Muscle layer of colon (tissue), 2 donors: ENCODE data around the gene CREB1.
A peak's percentile ranks its signal among the peaks of the same experiment; 100 is the strongest.

Experiments used
- H3K27ac ChIP-seq: one replicate; pipeline ENCODE4 v1.7.0; 2013; ENCODE audit warnings: low read depth, mild to moderate bottlenecking, low read length, moderate library complexity
- H3K27me3 ChIP-seq, 2 donors: one replicate each; pipeline ENCODE4 v1.7.0; 2013; ENCODE audit warnings: low read length in 2 of 2, mild to moderate bottlenecking in 2 of 2; ENCODE audit not compliant: insufficient read depth in 2 of 2, control insufficient read depth in 1 of 2
- H3K36me3 ChIP-seq: one replicate; pipeline ENCODE4 v1.7.0; 2013; ENCODE audit warnings: mild to moderate bottlenecking, low read length; ENCODE audit not compliant: insufficient read depth
- H3K4me1 ChIP-seq: one replicate; pipeline ENCODE4 v1.7.0; 2013; ENCODE audit warnings: mild to moderate bottlenecking, low read length; ENCODE audit not compliant: insufficient read depth
- H3K4me3 ChIP-seq, 2 donors: one replicate each; pipeline ENCODE4 v1.7.0; 2013; ENCODE audit warnings: low read length in 2 of 2, low read depth in 1 of 2, mild to moderate bottlenecking in 1 of 2, moderate library complexity in 1 of 2
- H3K9ac ChIP-seq: one replicate; pipeline ENCODE4 v1.7.0; 2013; ENCODE audit warnings: low read length
- H3K9me3 ChIP-seq: one replicate; pipeline ENCODE4 v1.7.0; 2013; ENCODE audit warnings: mild to moderate bottlenecking, low read length
- donor health status: abdominal sarcoma.
- donor health status: Adenocarcinoma of cecum.

CREB1 gene

DNA sequence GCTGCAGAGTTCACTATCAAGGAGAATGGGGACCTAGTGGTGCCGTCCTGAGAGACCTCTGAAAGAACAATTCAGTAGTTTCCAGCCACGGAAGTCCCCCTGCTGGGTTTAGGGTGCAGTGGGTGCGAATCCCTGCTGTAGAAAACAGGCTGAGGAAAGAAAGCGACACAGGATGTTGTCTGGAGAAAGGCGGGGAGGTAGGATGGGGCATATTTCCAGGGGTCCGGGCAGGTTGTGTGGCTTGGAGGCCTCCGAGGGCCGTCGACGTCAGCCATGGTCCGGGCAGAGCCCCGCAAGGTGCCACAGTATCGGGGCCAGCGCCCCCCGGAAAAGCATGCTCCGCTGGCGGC, 807 bp upstream of the CREB1 start:
- Histone ChIP-seq H3K4me3 (peak overlapping the region; percentile 83 to 84), H3K9ac (peak overlapping the region; percentile 85), H3K36me3 (no peaks in the 10 kb centered on the region), H3K27me3 (no peaks in the 10 kb centered on the region), H3K27ac (peak overlapping the region; percentile 96), H3K9me3 (no peaks in the 10 kb centered on the region), H3K4me1 (peaks cover 19% of the 10 kb centered on the region)

DNA sequence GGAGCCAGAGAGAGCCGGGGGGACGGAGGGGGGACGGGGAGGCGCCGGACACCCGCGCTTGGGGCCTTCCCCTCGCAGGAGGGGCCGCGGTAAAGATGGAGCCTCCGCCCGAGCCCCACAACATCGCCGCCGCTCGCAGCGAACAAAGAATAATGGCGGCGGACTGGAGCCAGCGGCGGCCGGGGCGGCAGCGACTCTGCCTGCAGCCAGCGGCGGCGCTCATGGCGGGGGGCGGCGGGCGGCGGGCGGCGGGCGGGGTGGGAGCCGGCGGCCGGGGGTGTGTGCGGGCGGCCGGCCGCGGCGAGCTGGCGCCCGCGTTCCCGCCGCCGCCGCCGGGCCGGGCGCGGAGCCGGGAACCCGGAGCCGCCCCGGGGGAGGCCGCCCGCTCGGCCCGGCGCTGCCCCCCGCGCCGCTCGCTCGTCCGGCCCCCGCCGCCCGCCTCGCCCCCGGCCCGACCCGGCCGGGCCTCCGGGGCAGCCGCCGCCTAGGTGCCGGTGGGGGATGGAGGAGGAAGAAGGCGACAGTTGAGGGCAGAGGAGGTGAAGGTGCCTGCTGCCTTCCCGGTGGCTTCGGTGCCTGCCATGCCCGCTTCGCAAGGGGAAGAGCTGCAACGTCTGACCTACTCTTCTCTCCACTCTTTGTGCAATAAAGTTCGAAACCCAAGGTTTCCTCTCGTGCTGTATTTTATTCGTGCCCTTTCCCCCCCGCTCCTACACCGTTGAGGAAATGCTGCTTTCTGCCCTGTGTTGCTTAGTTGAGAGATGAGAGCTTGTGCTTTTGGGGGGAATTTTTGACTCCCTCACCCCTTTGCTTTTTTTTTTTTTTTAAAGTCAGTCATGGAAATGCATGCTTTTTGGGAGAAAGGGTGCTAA, 634 bp downstream of the CREB1 start:
- H3K4me1 ChIP-seq = peaks cover 31% of the 10 kb centered on the region
- no peaks in the 10 kb centered on the region for H3K27me3 ChIP-seq
- peak overlapping the region; percentile 93 for H3K27ac ChIP-seq
- H3K36me3 ChIP-seq = no peaks in the 10 kb centered on the region
- H3K9ac ChIP-seq = peak overlapping the region; percentile 59
- peak overlapping the region; percentile 80 to 84 for H3K4me3 ChIP-seq
- no peaks in the 10 kb centered on the region for H3K9me3 ChIP-seq

DNA sequence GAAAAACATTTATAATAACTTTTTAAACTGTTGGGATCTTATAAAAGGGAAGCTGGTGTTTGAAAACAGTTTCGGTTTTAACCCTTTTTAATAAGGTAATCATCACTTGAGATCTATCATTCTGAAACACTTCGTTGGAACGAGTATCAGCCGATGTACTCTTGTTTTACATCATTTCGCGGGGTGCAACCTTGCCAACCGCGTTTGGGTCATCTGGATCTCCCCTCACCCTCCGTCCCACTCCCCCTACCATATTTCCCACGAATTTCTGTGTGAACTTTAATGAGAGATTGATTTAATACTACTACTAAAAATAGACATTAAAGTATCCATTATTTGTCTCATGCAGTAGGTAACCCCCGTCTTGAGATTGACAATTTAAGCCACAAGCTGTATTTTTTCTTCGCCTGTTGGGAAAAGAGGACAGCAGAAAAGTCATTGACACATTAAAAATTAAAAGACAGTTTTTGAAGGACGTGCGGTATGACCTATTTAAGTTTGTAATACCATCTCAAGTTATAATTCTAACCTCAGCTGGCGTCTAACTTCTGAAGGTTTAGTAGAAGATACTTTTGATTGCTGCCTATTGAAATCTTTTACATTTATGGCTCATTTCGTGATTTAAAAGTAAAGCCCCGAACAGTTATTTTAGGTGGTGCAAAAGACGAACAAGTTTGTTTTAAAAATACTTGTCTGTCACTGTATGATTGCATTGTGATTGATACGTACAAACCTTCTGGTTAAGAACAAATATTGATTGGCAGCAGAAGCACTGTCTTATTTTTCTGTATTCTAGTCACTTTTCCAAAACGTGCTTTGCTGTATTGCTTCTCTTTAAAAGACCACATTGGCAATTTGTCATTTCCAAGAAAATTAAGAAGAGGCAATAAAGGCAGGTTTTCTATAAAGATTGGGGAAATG, 1.5 kb downstream of the CREB1 start:
- Histone ChIP-seq H3K27ac (peak overlapping the region; percentile 93), H3K4me3 (peak overlapping the region; percentile 43 to 80), H3K9me3 (no peaks in the 10 kb centered on the region), H3K9ac (peak overlapping the region; percentile 59), H3K4me1 (peaks cover 31% of the 10 kb centered on the region), H3K36me3 (no peaks in the 10 kb centered on the region), H3K27me3 (no peaks in the 10 kb centered on the region)

DNA sequence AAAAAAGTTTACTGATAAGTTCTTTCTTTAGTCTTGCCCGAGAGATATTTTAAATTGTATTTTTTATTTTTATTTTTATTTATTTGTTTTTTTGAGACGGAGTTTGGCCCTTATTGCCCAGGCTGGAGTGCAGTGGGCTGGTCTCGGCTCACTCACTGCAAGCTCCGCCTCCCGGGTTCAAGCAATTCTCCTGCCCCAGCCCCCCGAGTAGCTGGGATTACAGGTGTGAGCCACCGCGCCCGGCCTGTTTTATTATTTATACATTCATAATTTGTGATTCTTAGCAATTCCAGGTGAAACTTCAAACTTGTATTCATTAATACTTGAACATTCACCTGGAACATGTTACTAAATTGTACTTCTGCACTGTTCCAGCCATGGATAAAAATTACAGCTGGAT, 2.9 kb downstream of the CREB1 start:
- no peaks in the 10 kb centered on the region for H3K27me3 ChIP-seq
- peak overlapping the region; percentile 7 for H3K27ac ChIP-seq

DNA sequence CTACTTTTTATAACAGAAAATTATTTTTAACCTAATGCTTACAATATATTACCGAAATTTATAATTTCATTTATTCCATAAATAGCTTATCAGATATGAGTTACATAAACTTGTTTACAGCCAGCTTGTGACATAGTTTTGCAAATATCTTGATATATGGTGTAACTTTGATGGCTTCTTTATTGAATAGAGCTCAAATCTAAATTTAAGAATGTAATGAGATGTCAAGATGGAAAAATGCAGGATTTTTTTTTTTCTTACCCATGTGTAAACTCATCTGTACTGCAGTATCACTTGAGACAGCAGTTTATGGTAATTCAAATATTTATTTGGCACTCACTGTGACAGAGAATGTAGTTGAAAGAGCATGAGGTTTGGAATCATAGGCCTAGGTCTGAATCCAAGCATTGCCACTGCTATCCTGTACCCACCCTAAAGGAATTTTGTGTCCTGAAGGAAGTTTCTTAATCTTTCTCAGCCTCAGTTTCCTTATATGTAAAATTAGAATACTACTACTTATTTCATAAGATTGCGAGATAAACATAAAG, 3.8 kb downstream of the CREB1 start:
- no peaks in the 10 kb centered on the region for H3K27me3 ChIP-seq
- H3K4me3 ChIP-seq = no peak overlapping the region
- no peak overlapping the region for H3K9ac ChIP-seq
- H3K9me3 ChIP-seq = no peaks in the 10 kb centered on the region
- peaks cover 35% of the 10 kb centered on the region for H3K4me1 ChIP-seq
- H3K27ac ChIP-seq = no peak overlapping the region
- H3K36me3 ChIP-seq = no peaks in the 10 kb centered on the region

More for the DNA sequence above, 2.9 kb downstream of the CREB1 start:
- no peak overlapping the region for H3K9ac ChIP-seq
- peaks cover 31% of the 10 kb centered on the region for H3K4me1 ChIP-seq
- H3K4me3 ChIP-seq = no peak overlapping the region
- H3K36me3 ChIP-seq = no peaks in the 10 kb centered on the region
- no peaks in the 10 kb centered on the region for H3K9me3 ChIP-seq

DNA sequence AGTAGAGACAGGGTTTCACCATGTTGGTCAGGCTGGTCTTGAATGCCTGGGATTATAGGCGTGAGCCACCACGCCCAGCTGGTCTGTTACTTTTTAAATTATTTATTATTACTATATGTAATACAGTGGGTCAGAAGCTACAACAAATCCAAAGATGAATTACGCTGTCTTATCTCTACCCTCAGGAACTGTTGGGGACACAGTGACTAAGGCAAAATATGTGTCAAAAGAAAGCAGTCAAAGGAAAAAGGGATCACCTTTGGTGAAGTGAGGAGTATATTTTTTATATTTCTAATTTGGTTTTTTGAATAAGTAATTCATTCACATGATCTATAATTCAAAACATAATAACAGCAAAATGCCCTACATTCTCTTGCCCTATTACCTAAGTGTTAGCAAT, 4.7 kb downstream of the CREB1 start:
- H3K27ac ChIP-seq = no peak overlapping the region

DNA sequence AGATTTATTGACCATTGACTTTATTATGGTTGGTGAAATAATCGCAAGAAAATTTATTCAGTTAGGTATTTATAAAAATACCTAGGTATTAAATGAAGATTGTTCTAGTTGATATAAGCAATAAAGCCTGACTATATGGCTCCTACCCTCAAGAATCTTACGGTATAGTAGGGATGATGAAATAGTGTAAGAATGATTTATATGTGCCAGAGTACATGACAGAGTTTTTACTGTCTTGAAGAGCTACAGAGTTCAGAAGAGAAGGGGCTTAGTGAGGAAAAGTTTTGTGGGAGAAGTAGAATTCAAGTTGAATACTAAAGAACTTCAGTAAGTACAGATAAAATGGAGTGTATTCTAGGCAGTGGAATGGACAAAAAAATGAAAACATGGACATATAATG, 9.7 kb downstream of the CREB1 start:
- Histone ChIP-seq H3K27ac (no peak overlapping the region), H3K9ac (no peak overlapping the region), H3K4me3 (no peak overlapping the region)

More for the DNA sequence above, 4.7 kb downstream of the CREB1 start:
- H3K27me3 ChIP-seq = no peaks in the 10 kb centered on the region
- no peaks in the 10 kb centered on the region for H3K36me3 ChIP-seq
- H3K9me3 ChIP-seq = no peaks in the 10 kb centered on the region
- no peak overlapping the region for H3K4me3 ChIP-seq
- no peak overlapping the region for H3K9ac ChIP-seq
- H3K4me1 ChIP-seq = peaks cover 35% of the 10 kb centered on the region

DNA sequence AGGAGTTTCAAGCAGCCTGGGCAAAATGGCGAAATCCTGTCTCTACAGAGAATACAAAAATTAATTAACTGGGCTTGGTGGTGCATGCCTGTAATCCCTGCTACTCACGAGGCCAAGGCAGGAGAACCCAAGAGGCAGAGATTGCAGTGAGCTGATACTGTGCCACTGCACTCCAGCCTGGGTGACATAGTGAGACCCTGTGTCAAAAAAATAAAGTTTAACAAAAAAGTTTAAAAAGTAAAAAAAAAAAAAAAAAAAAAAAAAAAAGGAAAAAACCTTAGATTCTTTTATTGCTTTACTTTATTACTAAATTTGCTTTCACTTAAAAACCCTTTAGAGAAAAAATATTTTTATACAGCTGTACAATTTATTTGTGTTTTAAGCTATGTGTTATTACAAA, 10.7 kb downstream of the CREB1 start:
- Histone ChIP-seq H3K27ac (no peak overlapping the region), H3K27me3 (no peaks in the 10 kb centered on the region), H3K4me3 (no peak overlapping the region), H3K9ac (no peak overlapping the region), H3K36me3 (no peaks in the 10 kb centered on the region), H3K4me1 (peaks cover 8% of the 10 kb centered on the region), H3K9me3 (no peaks in the 10 kb centered on the region)

More for the DNA sequence above, 9.7 kb downstream of the CREB1 start:
- no peaks in the 10 kb centered on the region for H3K27me3 ChIP-seq
- H3K36me3 ChIP-seq = no peaks in the 10 kb centered on the region
- peaks cover 16% of the 10 kb centered on the region for H3K4me1 ChIP-seq
- H3K9me3 ChIP-seq = no peaks in the 10 kb centered on the region

DNA sequence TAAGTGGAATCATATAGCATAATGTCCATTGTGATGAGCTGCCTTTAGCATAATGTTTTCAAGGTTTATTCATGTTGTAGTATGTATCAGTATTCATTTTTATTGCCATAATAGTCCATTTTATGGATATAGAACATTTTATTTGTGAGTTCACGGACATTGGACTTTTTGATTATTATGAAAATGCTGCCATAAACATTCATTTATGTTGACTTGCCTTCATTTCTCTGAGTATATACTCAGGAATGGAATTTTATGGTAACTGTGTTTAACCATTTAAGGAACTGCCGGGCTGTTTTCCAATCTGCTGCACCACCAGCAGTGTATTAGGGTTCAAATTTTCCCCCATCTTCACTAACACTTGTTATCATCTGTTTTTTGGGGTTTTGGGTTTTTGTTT, 12.2 kb downstream of the CREB1 start:
- Histone ChIP-seq H3K27me3 (no peaks in the 10 kb centered on the region), H3K36me3 (no peaks in the 10 kb centered on the region), H3K4me1 (peaks cover 8% of the 10 kb centered on the region), H3K4me3 (no peak overlapping the region), H3K27ac (no peak overlapping the region), H3K9ac (no peak overlapping the region), H3K9me3 (no peaks in the 10 kb centered on the region)

DNA sequence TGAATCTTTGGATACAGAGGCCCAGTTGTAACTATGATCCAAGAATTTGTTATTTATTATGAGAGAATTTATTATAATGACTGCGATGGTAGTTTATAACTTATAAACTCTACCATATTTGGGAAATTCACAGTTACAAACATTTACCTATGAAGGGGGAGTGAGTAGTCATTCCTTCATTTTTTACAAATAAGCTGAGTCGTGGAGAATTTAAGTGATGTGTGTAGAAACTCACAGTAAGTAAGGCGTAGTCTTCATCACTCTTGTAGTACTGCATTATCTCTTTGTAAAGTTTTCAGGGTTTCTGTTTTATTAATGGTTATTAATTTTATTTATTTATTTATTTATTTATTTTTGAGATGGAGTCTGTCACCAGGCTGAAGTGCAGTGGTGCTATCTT, 13.5 kb downstream of the CREB1 start:
- H3K36me3 ChIP-seq = no peaks in the 10 kb centered on the region
- H3K9me3 ChIP-seq = no peaks in the 10 kb centered on the region
- no peak overlapping the region for H3K9ac ChIP-seq
- H3K4me3 ChIP-seq = no peak overlapping the region
- peaks cover 5% of the 10 kb centered on the region for H3K4me1 ChIP-seq
- no peaks in the 10 kb centered on the region for H3K27me3 ChIP-seq
- no peak overlapping the region for H3K27ac ChIP-seq

DNA sequence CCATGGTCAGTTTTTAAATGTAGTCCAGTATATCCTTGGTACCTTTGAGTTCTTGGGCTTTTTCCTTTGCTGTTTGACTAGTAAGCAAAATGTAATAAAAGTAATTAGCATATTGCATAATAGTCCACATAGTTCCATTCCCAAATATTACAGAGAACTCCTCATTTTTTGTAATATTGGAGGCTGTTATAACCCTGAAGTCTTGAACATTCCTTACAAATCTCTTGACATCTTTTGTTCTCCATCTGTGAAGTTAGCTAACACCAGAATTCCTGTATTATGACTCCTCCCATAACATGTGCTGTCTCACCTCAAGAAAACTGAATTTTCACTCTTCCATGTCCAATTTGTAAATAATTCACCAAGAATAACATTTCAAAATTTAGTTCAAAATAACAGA, 17.1 kb downstream of the CREB1 start:
- H3K9ac ChIP-seq = no peak overlapping the region
- no peaks in the 10 kb centered on the region for H3K36me3 ChIP-seq
- no peaks in the 10 kb centered on the region for H3K27me3 ChIP-seq
- no peak overlapping the region for H3K4me3 ChIP-seq
- peaks cover 19% of the 10 kb centered on the region for H3K4me1 ChIP-seq
- no peak overlapping the region for H3K27ac ChIP-seq
- H3K9me3 ChIP-seq = no peaks in the 10 kb centered on the region
